ENCODE data around the gene ATP12A.

The ATP12A gene

DNA sequence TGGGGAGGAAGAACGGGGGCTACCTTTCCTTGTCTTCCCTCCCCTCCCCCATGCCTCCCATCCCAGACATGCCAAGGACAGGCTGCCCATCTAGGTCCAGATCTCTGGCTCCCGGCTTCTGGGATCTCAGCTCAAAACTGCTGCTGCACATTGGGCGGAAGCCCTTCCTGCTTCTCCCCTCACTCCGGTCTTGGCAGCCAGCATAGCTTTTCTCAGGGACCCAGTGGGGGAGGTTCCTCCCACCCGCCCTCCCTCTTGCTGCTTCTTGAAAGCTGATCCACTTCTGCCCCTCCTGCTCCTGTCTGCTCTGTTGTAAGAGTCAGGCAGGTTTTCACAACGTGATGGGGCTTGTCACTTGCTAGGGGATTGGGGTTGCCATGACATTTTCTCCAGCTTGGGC lies 62.1 kb downstream of the ATP12A start:
- no peak overlapping the region for H3K4me3 ChIP-seq (ENCODE audit: low read length)
- no peaks in the 10 kb centered on the region for H3K9me3 ChIP-seq (ENCODE audit: control insufficient read depth, insufficient read depth, low read length)
- WGBS (ENCODE audit: insufficient coverage, insufficient read length): no CpG with 5 or more reads among the region's 6 CpGs
- H3K27ac ChIP-seq (ENCODE audit: low read length): no peak overlapping the region
- no peak for DNase-seq (ENCODE audit: low read depth, low spot score)
- peaks cover 4% of the 10 kb centered on the region; the same call in 1 of the 2 replicates for H3K4me1 ChIP-seq (ENCODE audit: control insufficient read depth, insufficient read depth, low read length)
- no peaks in the 10 kb centered on the region; the same call in 1 of the 2 replicates for H3K36me3 ChIP-seq (ENCODE audit: control insufficient read depth, insufficient read depth, low read length)
- peaks cover 35% of the 10 kb centered on the region for H3K27me3 ChIP-seq (ENCODE audit: control insufficient read depth, insufficient read depth, low read length)

DNA sequence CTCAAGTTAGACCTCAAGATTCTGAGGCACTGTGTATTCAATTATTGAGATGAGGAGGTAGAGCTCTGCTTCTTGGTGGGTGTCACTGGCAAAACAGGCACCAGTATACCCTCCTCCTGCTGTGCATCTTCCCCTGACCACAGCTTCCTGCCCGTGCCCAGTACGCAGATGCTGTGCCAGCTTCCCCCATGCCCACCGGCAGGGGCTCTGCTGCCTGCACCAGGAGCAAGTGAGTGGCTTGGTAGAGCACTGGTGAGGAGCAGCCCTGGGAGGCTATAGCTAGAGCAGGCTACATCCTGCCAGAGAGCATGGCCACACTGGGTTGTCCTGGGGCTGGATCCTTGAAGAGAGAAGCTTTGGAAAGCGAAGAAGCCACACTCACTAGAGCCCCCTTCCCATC lies 62.8 kb downstream of the ATP12A start:
- WGBS (ENCODE audit: insufficient coverage, insufficient read length): no CpG with 5 or more reads among the region's 4 CpGs
- DNase-seq (ENCODE audit: low read depth, low spot score): no peak
- Histone ChIP-seq H3K9me3 (ENCODE audit: control insufficient read depth, insufficient read depth, low read length) (no peaks in the 10 kb centered on the region), H3K36me3 (ENCODE audit: control insufficient read depth, insufficient read depth, low read length) (no peaks in the 10 kb centered on the region; the same call in 1 of the 2 replicates), H3K27ac (ENCODE audit: low read length) (no peak overlapping the region), H3K4me3 (ENCODE audit: low read length) (no peak overlapping the region), H3K27me3 (ENCODE audit: control insufficient read depth, insufficient read depth, low read length) (peaks cover 42% of the 10 kb centered on the region), H3K4me1 (ENCODE audit: control insufficient read depth, insufficient read depth, low read length) (peaks cover 7% of the 10 kb centered on the region; the same call in 1 of the 2 replicates)

DNA sequence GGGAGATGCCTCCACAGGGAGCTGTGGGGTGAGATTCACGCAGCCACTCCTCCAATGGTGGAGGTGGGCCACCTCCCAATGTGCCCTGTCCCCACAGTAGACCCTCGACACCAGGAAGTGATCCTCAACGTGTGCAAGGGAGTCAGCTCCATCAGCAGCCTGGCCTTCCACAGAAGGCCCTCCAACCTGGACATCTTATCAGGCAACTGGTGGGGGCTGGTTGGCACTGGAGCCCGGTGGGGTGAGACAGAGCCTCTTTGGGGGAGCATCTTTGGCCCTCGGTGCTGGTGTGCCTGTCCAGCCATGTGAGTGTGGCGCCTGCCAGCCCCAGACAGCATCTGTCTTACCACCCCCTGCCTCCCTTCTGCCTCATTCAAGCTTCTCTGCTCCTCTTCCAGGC lies 64.0 kb downstream of the ATP12A start:
- DNase-seq (ENCODE audit: low read depth, low spot score): no peak
- Histone ChIP-seq H3K4me3 (ENCODE audit: low read length) (no peak overlapping the region), H3K27ac (ENCODE audit: low read length) (no peak overlapping the region), H3K27me3 (ENCODE audit: control insufficient read depth, insufficient read depth, low read length) (peaks cover 45% of the 10 kb centered on the region), H3K36me3 (ENCODE audit: control insufficient read depth, insufficient read depth, low read length) (no peaks in the 10 kb centered on the region; the same call in 1 of the 2 replicates), H3K9me3 (ENCODE audit: control insufficient read depth, insufficient read depth, low read length) (no peaks in the 10 kb centered on the region), H3K4me1 (ENCODE audit: control insufficient read depth, insufficient read depth, low read length) (peaks cover 7% of the 10 kb centered on the region; the same call in 1 of the 2 replicates)
- WGBS (ENCODE audit: insufficient coverage, insufficient read length): no CpG with 5 or more reads among the region's 6 CpGs

DNA sequence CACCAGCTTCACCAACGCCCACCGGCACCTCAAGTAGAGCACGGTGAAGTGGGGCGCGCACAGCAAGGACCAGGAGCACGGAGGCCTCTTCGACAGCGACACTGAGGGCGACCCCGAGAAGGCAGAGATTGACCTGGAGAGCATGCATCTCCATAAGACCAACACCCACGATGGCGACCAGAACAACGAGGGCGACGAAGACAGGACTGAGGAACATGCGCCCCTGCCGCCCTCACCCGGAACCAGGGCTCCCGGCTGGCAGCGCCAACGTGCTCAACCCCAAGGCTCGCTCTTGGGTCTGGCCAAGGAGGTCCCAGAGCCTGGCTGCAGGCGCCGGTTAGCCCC lies 65.3 kb downstream of the ATP12A start:
- no peaks in the 10 kb centered on the region for H3K9me3 ChIP-seq (ENCODE audit: control insufficient read depth, insufficient read depth, low read length)
- peak overlapping the region; percentile 41; the same call in 1 of the 2 replicates for H3K4me3 ChIP-seq (ENCODE audit: low read length)
- H3K27ac ChIP-seq (ENCODE audit: low read length): no peak overlapping the region
- DNase-seq (ENCODE audit: low read depth, low spot score): no peak
- no peaks in the 10 kb centered on the region; the same call in 1 of the 2 replicates for H3K36me3 ChIP-seq (ENCODE audit: control insufficient read depth, insufficient read depth, low read length)
- WGBS (ENCODE audit: insufficient coverage, insufficient read length): no CpG with 5 or more reads among the region's 24 CpGs
- H3K27me3 ChIP-seq (ENCODE audit: control insufficient read depth, insufficient read depth, low read length): peaks cover 45% of the 10 kb centered on the region
- H3K4me1 ChIP-seq (ENCODE audit: control insufficient read depth, insufficient read depth, low read length): peaks cover 7% of the 10 kb centered on the region; the same call in 1 of the 2 replicates

DNA sequence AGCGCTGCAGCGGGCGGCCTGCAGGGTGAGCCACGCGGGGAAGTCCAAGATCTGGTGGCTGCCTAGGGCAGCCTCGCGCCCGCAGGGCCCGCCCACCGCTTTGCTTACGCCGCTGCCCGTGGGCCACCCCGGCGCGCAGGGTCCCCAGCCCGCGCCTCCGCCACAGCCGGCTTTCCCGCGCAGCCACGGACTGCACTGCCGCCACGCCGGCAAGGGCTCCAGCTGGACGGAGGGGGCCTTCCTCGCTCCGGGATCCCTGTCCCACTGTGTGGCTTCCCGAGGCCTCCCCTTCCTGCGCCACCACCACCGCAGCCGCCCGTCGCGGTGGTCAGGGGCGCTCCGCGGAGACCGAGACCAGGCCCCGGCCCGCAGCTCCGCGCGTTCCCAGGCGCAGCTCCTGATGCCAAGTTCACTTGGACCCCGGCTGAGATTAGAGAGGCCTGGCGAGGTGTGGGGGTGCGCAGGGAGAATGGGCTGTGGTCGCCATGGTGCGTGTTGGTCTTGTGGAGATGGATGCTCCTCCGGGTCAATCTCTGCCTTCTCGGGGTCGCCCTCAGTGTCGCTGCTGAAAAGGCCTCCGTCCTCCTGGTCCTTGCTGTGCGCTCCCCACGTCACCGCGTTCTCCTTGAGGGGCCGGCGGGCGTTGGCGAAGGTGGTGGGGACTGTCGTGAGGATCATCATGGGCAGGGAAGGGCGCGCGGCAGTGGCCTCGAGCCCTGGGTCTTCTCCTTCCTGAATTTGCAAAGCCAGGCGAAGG lies 65.8 kb downstream of the ATP12A start:
- no peaks in the 10 kb centered on the region for H3K9me3 ChIP-seq (ENCODE audit: control insufficient read depth, insufficient read depth, low read length)
- H3K27ac ChIP-seq (ENCODE audit: low read length): no peak overlapping the region
- no peak for DNase-seq (ENCODE audit: low read depth, low spot score)
- no CpG with 5 or more reads among the region's 70 CpGs for WGBS (ENCODE audit: insufficient coverage, insufficient read length)
- peaks cover 7% of the 10 kb centered on the region; the same call in 1 of the 2 replicates for H3K4me1 ChIP-seq (ENCODE audit: control insufficient read depth, insufficient read depth, low read length)
- H3K27me3 ChIP-seq (ENCODE audit: control insufficient read depth, insufficient read depth, low read length): peaks cover 45% of the 10 kb centered on the region
- H3K4me3 ChIP-seq (ENCODE audit: low read length): peak overlapping the region; percentile 41; the same call in 1 of the 2 replicates
- H3K36me3 ChIP-seq (ENCODE audit: control insufficient read depth, insufficient read depth, low read length): no peaks in the 10 kb centered on the region; the same call in 1 of the 2 replicates

DNA sequence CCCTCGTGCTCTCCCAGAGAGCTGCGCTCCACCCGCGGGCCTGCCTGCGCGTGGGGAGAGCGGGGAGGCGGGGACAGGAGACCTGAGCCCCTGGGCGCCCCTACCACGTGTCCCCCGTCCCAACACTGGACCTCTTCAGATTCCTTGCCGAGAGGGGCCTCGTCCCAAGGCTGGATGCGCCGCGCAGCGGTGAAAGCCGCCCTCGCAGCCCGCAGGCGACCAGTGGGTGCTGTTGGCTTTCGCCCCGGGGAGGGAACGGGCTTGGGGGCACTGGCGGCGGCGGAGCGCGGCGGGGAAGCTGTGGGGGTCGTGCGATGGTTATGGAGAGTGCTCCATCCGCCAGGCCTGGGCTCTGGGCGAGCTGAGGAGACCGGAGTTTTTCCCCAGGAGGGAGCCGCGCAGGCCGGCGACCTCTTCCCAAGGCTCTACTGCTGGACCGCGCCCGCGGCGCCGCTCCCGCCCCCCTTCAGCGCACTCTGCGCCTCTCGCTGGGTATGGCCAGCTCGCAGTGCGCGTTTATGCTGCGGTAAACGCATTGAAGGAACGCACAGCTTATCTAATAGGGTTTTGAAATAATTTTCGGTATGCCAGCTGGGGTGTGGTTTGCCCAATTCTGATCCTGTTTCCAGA lies 66.5 kb downstream of the ATP12A start:
- no peak for DNase-seq (ENCODE audit: low read depth, low spot score)
- H3K27ac ChIP-seq (ENCODE audit: low read length): no peak overlapping the region
- no peaks in the 10 kb centered on the region for H3K9me3 ChIP-seq (ENCODE audit: control insufficient read depth, insufficient read depth, low read length)
- peaks cover 45% of the 10 kb centered on the region for H3K27me3 ChIP-seq (ENCODE audit: control insufficient read depth, insufficient read depth, low read length)
- peaks cover 7% of the 10 kb centered on the region; the same call in 1 of the 2 replicates for H3K4me1 ChIP-seq (ENCODE audit: control insufficient read depth, insufficient read depth, low read length)
- WGBS (ENCODE audit: insufficient coverage, insufficient read length): no CpG with 5 or more reads among the region's 56 CpGs
- H3K4me3 ChIP-seq (ENCODE audit: low read length): peak overlapping the region; percentile 41; the same call in 1 of the 2 replicates
- no peaks in the 10 kb centered on the region; the same call in 1 of the 2 replicates for H3K36me3 ChIP-seq (ENCODE audit: control insufficient read depth, insufficient read depth, low read length)

DNA sequence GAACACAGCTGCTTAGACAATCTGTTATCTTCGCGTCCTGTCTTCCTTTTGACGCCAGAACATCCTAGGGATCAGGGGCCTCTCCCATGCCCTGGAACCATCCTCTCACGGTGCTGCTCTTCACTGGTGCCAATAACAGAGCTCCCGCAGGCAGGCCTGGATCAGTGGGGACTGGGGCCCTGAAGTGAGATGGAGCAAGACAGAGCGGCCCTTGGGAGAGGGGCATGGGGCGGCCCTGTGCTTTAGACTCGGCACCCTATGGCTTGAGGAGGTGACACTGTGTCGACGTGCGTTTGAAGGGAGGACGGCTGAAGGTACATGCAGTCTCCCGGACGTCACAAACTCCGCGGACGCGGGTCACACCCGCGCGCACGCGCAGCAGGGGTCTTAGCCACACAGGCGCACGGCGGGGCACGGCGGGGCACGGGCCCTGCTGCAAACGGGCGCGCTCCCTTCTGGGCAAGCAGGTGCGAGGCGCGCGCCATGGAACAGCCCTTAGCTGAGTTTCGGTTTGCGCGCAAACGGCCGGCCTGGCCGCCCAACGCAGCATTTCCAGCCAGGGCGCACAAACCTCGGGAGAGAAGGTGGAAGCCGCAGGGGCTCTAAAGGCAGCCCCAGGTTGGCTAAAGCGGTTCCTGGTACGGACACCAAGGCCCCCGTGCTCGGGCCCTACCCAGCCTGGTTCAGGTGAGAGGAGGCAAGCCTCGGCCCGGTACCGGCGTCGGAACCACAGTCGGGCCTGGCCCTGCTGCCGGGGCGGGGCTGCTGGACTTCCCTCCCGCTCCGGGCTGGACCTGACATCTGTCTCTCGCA lies 67.2 kb downstream of the ATP12A start:
- Histone ChIP-seq H3K9me3 (ENCODE audit: control insufficient read depth, insufficient read depth, low read length) (no peaks in the 10 kb centered on the region), H3K4me3 (ENCODE audit: low read length) (peak overlapping the region; percentile 41; the same call in 1 of the 2 replicates), H3K4me1 (ENCODE audit: control insufficient read depth, insufficient read depth, low read length) (peaks cover 7% of the 10 kb centered on the region; the same call in 1 of the 2 replicates), H3K27ac (ENCODE audit: low read length) (no peak overlapping the region), H3K27me3 (ENCODE audit: control insufficient read depth, insufficient read depth, low read length) (peaks cover 45% of the 10 kb centered on the region), H3K36me3 (ENCODE audit: control insufficient read depth, insufficient read depth, low read length) (no peaks in the 10 kb centered on the region; the same call in 1 of the 2 replicates)
- no peak for DNase-seq (ENCODE audit: low read depth, low spot score)
- no CpG with 5 or more reads among the region's 61 CpGs for WGBS (ENCODE audit: insufficient coverage, insufficient read length)

DNA sequence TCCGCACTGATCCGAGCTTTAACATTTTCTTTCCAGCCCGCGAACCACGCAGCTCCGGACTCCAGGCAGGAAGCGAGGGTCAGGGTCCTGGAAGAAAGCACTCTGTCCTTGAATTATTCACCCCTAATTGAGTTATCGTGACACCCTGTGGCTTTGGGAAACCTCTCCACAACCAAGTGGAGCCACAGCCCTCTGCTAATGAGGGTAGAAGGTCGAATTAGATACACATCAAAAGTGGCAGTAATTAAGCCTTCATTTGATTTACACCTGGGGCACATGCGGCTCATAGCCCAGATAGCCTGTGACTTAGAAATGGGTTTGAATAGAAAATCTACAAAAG lies 67.8 kb downstream of the ATP12A start:
- Histone ChIP-seq H3K4me1 (ENCODE audit: control insufficient read depth, insufficient read depth, low read length) (peaks cover 7% of the 10 kb centered on the region; the same call in 1 of the 2 replicates), H3K27ac (ENCODE audit: low read length) (no peak overlapping the region), H3K9me3 (ENCODE audit: control insufficient read depth, insufficient read depth, low read length) (no peaks in the 10 kb centered on the region), H3K36me3 (ENCODE audit: control insufficient read depth, insufficient read depth, low read length) (no peaks in the 10 kb centered on the region; the same call in 1 of the 2 replicates), H3K4me3 (ENCODE audit: low read length) (peak overlapping the region; percentile 41; the same call in 1 of the 2 replicates), H3K27me3 (ENCODE audit: control insufficient read depth, insufficient read depth, low read length) (peaks cover 45% of the 10 kb centered on the region)
- no peak for DNase-seq (ENCODE audit: low read depth, low spot score)
- WGBS (ENCODE audit: insufficient coverage, insufficient read length): no CpG with 5 or more reads among the region's 10 CpGs

DNA sequence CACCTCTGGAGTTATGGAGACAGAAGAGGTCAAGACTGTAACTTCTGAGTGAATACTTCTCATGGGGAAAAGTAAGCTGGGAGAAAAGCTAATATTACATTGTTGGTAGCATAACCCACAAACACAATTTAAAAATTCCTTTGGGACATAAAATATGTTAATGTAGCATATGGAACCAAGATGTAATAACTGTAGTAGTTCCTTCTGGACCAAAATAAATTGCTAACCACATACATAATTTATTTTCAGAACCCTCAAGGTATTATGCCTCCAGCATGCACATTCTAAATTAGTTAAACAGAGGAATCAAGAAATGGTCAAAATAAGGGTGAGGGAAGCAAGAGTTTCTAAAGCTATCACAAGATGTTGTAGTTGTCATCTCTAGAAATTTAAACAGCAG lies 79.0 kb downstream of the ATP12A start:
- no peak overlapping the region for H3K4me3 ChIP-seq (ENCODE audit: low read length)
- no peak for DNase-seq (ENCODE audit: low read depth, low spot score)
- no peaks in the 10 kb centered on the region for H3K9me3 ChIP-seq (ENCODE audit: control insufficient read depth, insufficient read depth, low read length)
- no peaks in the 10 kb centered on the region for H3K36me3 ChIP-seq (ENCODE audit: control insufficient read depth, insufficient read depth, low read length)
- H3K27me3 ChIP-seq (ENCODE audit: control insufficient read depth, insufficient read depth, low read length): no peaks in the 10 kb centered on the region
- H3K27ac ChIP-seq (ENCODE audit: low read length): no peak overlapping the region
- H3K4me1 ChIP-seq (ENCODE audit: control insufficient read depth, insufficient read depth, low read length): no peaks in the 10 kb centered on the region

Measured in iPS DF 6.9 (cell line).